ENCODE data around the gene LINC00632. TPM values are rescaled to one million over a fixed set of nuclear protein-coding genes. Genes with fewer than 3 reads are reported as not detected.

LINC00632 gene
- total RNA-seq, 2 donors from 2014 or later, result 1.0 TPM; not detected in 1

GRCh38 chrX:140724309-140724708 is 14.8 kb downstream of the LINC00632 start:
- Mint-ChIP-seq H3K36me3 (no peaks in the 10 kb centered on the region), H3K27me3 (no peaks in the 10 kb centered on the region), H3K9me3 (no peaks in the 10 kb centered on the region), H3K27ac (no peak overlapping the region), H3K4me3 (no peak overlapping the region), H3K4me1 (ENCODE audit: low read depth in 2 of 2) (no peaks in the 10 kb centered on the region)
- no peak for DNase-seq (ENCODE audit: low spot score)
- ATAC-seq, result no peak

GRCh38 chrX:140724736-140725135 is 15.2 kb downstream of the LINC00632 start:
- Mint-ChIP-seq H3K4me3 (no peak overlapping the region), H3K27ac (no peak overlapping the region), H3K4me1 (ENCODE audit: low read depth in 2 of 2) (no peaks in the 10 kb centered on the region), H3K27me3 (no peaks in the 10 kb centered on the region), H3K36me3 (no peaks in the 10 kb centered on the region), H3K9me3 (no peaks in the 10 kb centered on the region)
- no peak for DNase-seq (ENCODE audit: low spot score)
- ATAC-seq, result no peak

- no peak for DNase-seq (ENCODE audit: low spot score)
- Mint-ChIP-seq H3K36me3 (no peaks in the 10 kb centered on the region), H3K4me3 (no peak overlapping the region), H3K27ac (no peak overlapping the region), H3K9me3 (no peaks in the 10 kb centered on the region), H3K4me1 (ENCODE audit: low read depth in 2 of 2) (no peaks in the 10 kb centered on the region), H3K27me3 (no peaks in the 10 kb centered on the region)
- ATAC-seq, result no peak
These were observed 15.9 kb downstream of the LINC00632 start for GRCh38 chrX:140725500-140725899.

GRCh38 chrX:140733766-140734342 is 24.3 kb downstream of the LINC00632 start:
- H3K27ac Mint-ChIP-seq, result no peak overlapping the region
- no peaks in the 10 kb centered on the region for H3K36me3 Mint-ChIP-seq
- no peak for ATAC-seq
- DNase-seq (ENCODE audit: low spot score), result no peak
- H3K27me3 Mint-ChIP-seq, result no peaks in the 10 kb centered on the region
- H3K4me3 Mint-ChIP-seq, result no peak overlapping the region
- H3K4me1 Mint-ChIP-seq (ENCODE audit: low read depth in 2 of 2), result no peaks in the 10 kb centered on the region
- no peaks in the 10 kb centered on the region for H3K9me3 Mint-ChIP-seq

GRCh38 chrX:140744085-140744484 is 34.5 kb downstream of the LINC00632 start:
- Mint-ChIP-seq H3K27me3 (peaks cover 0 to 25% of the 10 kb centered on the region in 2 donors), H3K27ac (no peak overlapping the region), H3K9me3 (no peaks in the 10 kb centered on the region), H3K36me3 (no peaks in the 10 kb centered on the region), H3K4me3 (no peak overlapping the region), H3K4me1 (ENCODE audit: low read depth in 2 of 2) (no peaks in the 10 kb centered on the region)
- DNase-seq (ENCODE audit: low spot score), result no peak
- ATAC-seq, result no peak

GRCh38 chrX:140756941-140757340 is 47.4 kb downstream of the LINC00632 start:
- DNase-seq (ENCODE audit: low spot score), result no peak
- no peaks in the 10 kb centered on the region for H3K4me1 Mint-ChIP-seq (ENCODE audit: low read depth in 2 of 2)
- H3K36me3 Mint-ChIP-seq, result no peaks in the 10 kb centered on the region
- peaks cover 0 to 22% of the 10 kb centered on the region in 2 donors for H3K27me3 Mint-ChIP-seq
- no peak for ATAC-seq
- no peak overlapping the region for H3K4me3 Mint-ChIP-seq
- no peak overlapping the region for H3K27ac Mint-ChIP-seq
- H3K9me3 Mint-ChIP-seq, result no peaks in the 10 kb centered on the region

- ATAC-seq (no peak), DNase-seq (ENCODE audit: low spot score) (no peak)
- Mint-ChIP-seq H3K27ac (no peak overlapping the region), H3K4me1 (ENCODE audit: low read depth in 2 of 2) (peaks cover 0 to 5% of the 10 kb centered on the region in 2 donors), H3K27me3 (peaks cover 8 to 34% of the 10 kb centered on the region in 2 donors), H3K4me3 (no peak overlapping the region), H3K9me3 (no peaks in the 10 kb centered on the region), H3K36me3 (no peaks in the 10 kb centered on the region)
These were observed 52.5 kb downstream of the LINC00632 start for GRCh38 chrX:140762061-140762460.

GRCh38 chrX:140764401-140764919 is 54.9 kb downstream of the LINC00632 start:
- no peak overlapping the region for H3K27ac Mint-ChIP-seq
- no peaks in the 10 kb centered on the region for H3K36me3 Mint-ChIP-seq
- no peaks in the 10 kb centered on the region for H3K9me3 Mint-ChIP-seq
- DNase-seq (ENCODE audit: low spot score) (no peak), ATAC-seq (no peak)
- peaks cover 8 to 32% of the 10 kb centered on the region in 2 donors for H3K27me3 Mint-ChIP-seq
- H3K4me3 Mint-ChIP-seq, result no peak overlapping the region
- peaks cover 0 to 5% of the 10 kb centered on the region in 2 donors for H3K4me1 Mint-ChIP-seq (ENCODE audit: low read depth in 2 of 2)

GRCh38 chrX:140765043-140765784 is 55.7 kb downstream of the LINC00632 start:
- no peak overlapping the region for H3K27ac Mint-ChIP-seq
- H3K36me3 Mint-ChIP-seq, result no peaks in the 10 kb centered on the region
- peaks cover 8 to 29% of the 10 kb centered on the region in 2 donors for H3K27me3 Mint-ChIP-seq
- DNase-seq (ENCODE audit: low spot score) (no peak), ATAC-seq (no peak)
- no peak overlapping the region for H3K4me3 Mint-ChIP-seq
- H3K4me1 Mint-ChIP-seq (ENCODE audit: low read depth in 2 of 2), result peaks cover 0 to 5% of the 10 kb centered on the region in 2 donors
- H3K9me3 Mint-ChIP-seq, result no peaks in the 10 kb centered on the region

GRCh38 chrX:140766024-140766611 is 56.6 kb downstream of the LINC00632 start:
- H3K4me1 Mint-ChIP-seq (ENCODE audit: low read depth in 2 of 2), result peaks cover 0 to 5% of the 10 kb centered on the region in 2 donors
- H3K36me3 Mint-ChIP-seq, result no peaks in the 10 kb centered on the region
- no peaks in the 10 kb centered on the region for H3K9me3 Mint-ChIP-seq
- H3K27me3 Mint-ChIP-seq, result peaks cover 8 to 28% of the 10 kb centered on the region in 2 donors
- H3K27ac Mint-ChIP-seq, result no peak overlapping the region
- H3K4me3 Mint-ChIP-seq, result no peak overlapping the region
- no peak for ATAC-seq
- no peak for DNase-seq (ENCODE audit: low spot score)

- Mint-ChIP-seq H3K4me1 (ENCODE audit: low read depth in 2 of 2) (peaks cover 0 to 5% of the 10 kb centered on the region in 2 donors), H3K9me3 (no peaks in the 10 kb centered on the region), H3K27me3 (peaks cover 8 to 29% of the 10 kb centered on the region in 2 donors), H3K4me3 (no peak overlapping the region), H3K36me3 (no peaks in the 10 kb centered on the region), H3K27ac (no peak overlapping the region)
- ATAC-seq (no peak), DNase-seq (ENCODE audit: low spot score) (no peak)
These were observed 58.1 kb downstream of the LINC00632 start for GRCh38 chrX:140767646-140768045.

- no peak overlapping the region for H3K27ac Mint-ChIP-seq
- H3K27me3 Mint-ChIP-seq, result peaks cover 0 to 13% of the 10 kb centered on the region in 2 donors
- no peak for DNase-seq (ENCODE audit: low spot score)
- no peaks in the 10 kb centered on the region for H3K36me3 Mint-ChIP-seq
- H3K4me1 Mint-ChIP-seq (ENCODE audit: low read depth in 2 of 2), result no peaks in the 10 kb centered on the region
- no peak for ATAC-seq
- H3K9me3 Mint-ChIP-seq, result no peaks in the 10 kb centered on the region
- H3K4me3 Mint-ChIP-seq, result no peak overlapping the region
These were observed 65.7 kb downstream of the LINC00632 start for GRCh38 chrX:140775211-140775610.

GRCh38 chrX:140776320-140776719 is 66.8 kb downstream of the LINC00632 start:
- Mint-ChIP-seq H3K27me3 (peaks cover 0 to 13% of the 10 kb centered on the region in 2 donors), H3K9me3 (no peaks in the 10 kb centered on the region), H3K4me1 (ENCODE audit: low read depth in 2 of 2) (no peaks in the 10 kb centered on the region), H3K4me3 (no peak overlapping the region), H3K36me3 (no peaks in the 10 kb centered on the region), H3K27ac (no peak overlapping the region)
- ATAC-seq (no peak), DNase-seq (ENCODE audit: low spot score) (no peak)

GRCh38 chrX:140794642-140795041 is 85.1 kb downstream of the LINC00632 start:
- Mint-ChIP-seq H3K4me1 (ENCODE audit: low read depth in 2 of 2) (no peaks in the 10 kb centered on the region), H3K27ac (no peak overlapping the region), H3K4me3 (no peak overlapping the region), H3K36me3 (no peaks in the 10 kb centered on the region), H3K9me3 (no peaks in the 10 kb centered on the region), H3K27me3 (peaks cover 0 to 10% of the 10 kb centered on the region in 2 donors)
- no peak for ATAC-seq
- no peak for DNase-seq (ENCODE audit: low spot score)

Measured in natural killer cell treated with Interleukin-12 subunit alpha and Interleukin-12 subunit beta and Interleukin-15 and Interleukin-18, amount 100 ng/mL, for 72 hours (primary cell).